NCI-H1417 treated with DMSO at 0.1 percent for 48 hours (cell line): ENCODE measurements around the gene COL4A1.

Experiments
- DNase-seq: peaks from one replicate; lab custom pipeline; 2025; lab: John Stamatoyannopoulos, UW

COL4A1 gene

DNA sequence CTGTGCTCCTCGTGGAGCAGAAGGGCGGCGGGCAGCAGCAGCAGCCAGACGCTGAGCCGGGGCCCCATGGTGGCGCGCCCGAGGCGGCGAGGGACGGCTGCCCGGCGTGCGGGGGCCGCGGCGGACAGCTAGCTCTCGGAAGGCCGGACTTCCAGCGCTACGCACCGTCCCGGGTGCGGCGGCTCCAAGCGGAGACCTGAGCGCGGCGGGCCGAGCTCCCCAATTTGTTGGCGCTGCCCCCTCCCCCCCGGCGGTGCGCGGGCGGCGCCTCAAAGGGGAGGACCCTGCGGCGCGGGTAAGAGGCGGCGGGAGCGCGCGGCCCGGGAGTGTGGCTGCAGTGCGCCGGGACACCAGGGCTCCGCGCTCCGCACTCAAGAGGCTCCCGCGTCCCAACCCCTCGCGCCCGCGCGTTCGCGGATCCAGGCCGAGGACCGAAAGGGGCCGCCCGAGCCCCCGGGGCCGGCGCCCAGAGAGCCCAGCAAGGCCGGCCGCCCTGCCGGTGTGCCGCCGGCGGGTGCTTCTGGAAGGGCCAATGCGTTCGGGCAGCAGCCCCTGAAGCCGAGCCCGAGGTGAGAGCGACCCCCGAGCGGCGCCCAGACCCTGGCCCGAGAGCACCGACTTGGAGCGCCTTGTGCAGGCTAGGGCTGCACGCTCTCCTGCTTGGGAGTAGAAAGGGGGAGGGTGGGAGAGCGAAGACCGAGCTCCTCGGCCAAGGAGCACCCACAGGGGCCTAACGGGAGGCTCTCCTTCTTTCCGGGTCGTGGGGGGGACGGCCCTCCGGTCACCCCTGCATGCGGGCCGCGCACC lies at the start of gene COL4A1, which contains the start of gene COL4A2:
Gene COL4A1, minus strand, starts transcription at position 198 of the 807 bp plus-strand sequence. Its CDS starts 130 bp downstream, at position 68.
Gene COL4A2, plus strand, starts transcription at position 325 of the 807 bp plus-strand sequence. CDS start 620 bp downstream, outside the sequence.
- no peak for DNase-seq

- DNase-seq, result no peak
These were observed 49.4 kb upstream of the COL4A1 start for GRCh38 chr13:110356362-110356761.

GRCh38 chr13:110354715-110355473 lies 47.9 kb upstream of the COL4A1 start:
- DNase-seq, result no peak

GRCh38 chr13:110354123-110354627 lies 47.2 kb upstream of the COL4A1 start:
- no peak for DNase-seq

DNA sequence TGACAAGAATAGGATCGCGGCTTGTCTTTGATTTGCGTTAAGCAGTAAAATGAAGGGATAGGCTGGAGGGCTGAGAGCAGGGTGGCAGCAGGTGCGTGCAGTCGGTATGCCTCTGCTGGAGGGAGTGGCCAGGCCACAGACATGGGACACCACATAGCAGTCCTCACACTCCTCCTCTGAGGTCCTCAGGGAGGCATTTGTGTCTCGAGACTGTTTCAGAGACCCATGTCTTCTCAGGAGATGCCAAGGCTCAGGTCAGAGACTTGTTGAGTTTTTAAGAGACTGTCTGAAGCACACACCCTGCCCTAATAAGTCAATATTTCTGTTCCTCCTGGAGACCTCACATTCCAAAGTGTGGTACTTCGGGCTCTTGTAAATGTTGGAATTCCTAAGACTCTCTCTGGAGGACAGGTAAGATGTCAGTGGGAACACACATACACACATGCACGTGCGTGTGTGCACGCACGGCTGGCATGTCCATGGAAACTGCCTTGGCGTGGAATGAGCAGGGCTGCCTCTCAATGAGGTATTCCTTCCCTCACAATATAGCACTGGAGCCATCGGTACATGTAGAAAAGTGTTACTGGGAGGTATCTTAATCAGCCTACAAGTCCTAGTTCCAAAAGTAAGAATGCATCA lies 46.5 kb upstream of the COL4A1 start:
- DNase-seq, result no peak

GRCh38 chr13:110352735-110353134 lies 45.8 kb upstream of the COL4A1 start:
- DNase-seq, result no peak

GRCh38 chr13:110351636-110352420 lies 44.9 kb upstream of the COL4A1 start:
- no peak for DNase-seq

- DNase-seq, result no peak
These were observed 43.6 kb upstream of the COL4A1 start for GRCh38 chr13:110350509-110350908.

DNA sequence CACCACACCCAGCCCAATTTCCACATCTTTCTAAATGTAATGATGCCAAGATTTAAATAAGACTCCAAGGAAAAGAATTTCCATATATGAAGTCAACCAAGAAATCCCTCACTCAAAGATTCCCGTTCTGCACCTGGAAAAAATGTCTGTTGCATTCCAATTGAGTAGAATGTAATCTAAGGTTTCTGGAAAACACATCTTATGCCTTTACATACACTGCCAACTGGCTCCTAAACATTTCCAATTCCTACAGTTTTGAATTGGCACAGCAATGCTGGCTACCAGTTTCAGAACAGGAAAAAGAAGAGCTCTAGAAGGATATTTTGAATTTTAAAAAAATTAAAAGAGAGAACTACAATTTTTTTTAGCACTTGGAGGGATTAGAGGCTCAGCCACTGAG lies 43.1 kb upstream of the COL4A1 start:
- no peak for DNase-seq

GRCh38 chr13:110349239-110349638 lies 42.3 kb upstream of the COL4A1 start:
- DNase-seq, result no peak

DNA sequence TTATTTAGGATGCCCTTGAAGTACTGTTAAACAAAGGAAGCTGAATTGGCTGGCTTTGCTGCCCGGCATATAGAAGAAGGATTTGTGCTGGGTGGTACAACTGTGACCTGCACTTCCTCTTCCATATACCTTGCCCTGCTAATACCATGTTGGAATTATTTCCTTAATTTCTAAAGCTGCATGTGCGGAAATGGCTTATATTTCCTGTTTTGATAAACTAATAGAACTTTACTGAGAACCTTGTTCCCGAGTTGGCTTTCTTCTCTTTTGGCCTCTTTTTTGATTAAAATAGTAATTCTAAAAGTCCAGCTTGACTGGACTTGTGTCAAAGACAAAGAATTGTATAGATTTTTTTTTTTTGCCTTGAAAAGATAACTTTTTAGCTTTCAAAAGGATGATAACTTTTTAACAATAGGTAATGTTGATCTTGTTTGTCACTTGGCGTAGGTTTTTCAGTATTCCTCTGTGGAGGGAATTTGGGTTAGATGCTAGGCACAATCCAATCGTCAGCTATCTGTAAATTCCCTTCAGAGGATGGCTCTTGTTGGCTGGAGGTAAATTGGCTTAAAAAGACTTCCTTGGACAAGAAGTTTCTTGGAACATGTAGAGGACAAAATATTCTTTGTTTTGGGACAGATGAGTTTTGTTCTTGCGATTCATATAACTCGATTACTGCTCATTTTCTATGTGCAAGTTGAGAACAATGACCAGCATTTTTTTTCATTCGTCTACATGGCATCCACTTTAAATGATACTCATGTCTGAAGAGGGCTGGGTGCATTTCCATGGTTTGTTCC lies 41.5 kb upstream of the COL4A1 start:
- DNase-seq, result no peak

GRCh38 chr13:110347535-110348308 lies 40.8 kb upstream of the COL4A1 start:
- no peak for DNase-seq

GRCh38 chr13:110347088-110347487 lies 40.1 kb upstream of the COL4A1 start:
- no peak for DNase-seq

- no peak for DNase-seq
These were observed 39.7 kb upstream of the COL4A1 start for GRCh38 chr13:110346661-110347067.

DNA sequence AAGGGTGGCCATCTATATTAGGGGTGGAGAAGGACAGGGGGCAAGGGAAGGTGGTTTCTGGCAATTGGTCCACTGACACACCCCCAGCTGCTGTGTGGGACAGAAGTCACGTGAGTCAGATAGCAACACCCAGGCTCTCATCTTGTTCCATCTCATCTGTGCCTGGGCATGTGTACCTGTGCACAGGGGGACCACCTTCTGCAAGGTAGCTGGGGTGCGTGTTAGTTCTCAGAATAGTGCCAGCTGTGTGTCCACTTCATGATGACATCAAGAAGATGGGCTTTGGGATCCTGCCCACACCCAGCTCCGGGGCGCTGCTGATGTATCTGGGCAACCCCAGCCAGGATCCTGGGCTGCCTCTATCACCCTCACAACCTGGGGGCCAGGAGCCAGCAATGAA lies 38.7 kb upstream of the COL4A1 start:
- DNase-seq, result no peak

DNA sequence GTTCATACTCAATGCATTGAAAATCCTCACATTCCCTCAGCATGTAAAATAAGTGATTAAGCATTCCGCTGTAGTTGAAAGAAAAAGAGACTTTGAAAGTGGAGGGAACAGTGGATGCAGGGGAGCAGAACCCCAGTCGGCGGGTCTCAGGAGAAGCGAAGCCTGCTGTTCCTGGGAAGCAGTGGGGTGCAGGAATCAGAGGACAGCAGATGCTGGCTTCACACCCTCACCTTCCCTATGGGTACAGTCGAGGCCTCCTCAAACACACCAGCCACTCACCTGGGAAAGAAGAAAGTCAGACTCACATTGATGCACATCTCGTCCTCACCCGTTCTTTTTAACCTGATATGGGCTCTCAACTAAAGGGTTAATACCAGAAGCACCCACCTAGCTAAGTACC lies 38.3 kb upstream of the COL4A1 start:
- DNase-seq, result no peak

GRCh38 chr13:110344320-110344719 lies 37.4 kb upstream of the COL4A1 start:
- no peak for DNase-seq

- no peak for DNase-seq
These were observed 36.4 kb upstream of the COL4A1 start for GRCh38 chr13:110343241-110343865.

GRCh38 chr13:110342474-110342873 lies 35.5 kb upstream of the COL4A1 start:
- no peak for DNase-seq
